Islet precursor cell (in vitro differentiated cells): ENCODE measurements around the gene TRIM23.
"Not testable (repeated sequence)": the region's sequence is repeated elsewhere in the genome, so short reads cannot be mapped to it uniquely, and the experiment has no call there.

Source experiments
- DNase-seq: peaks from one replicate; pipeline ENCODE4 v3.0.0-alpha.2; 2018

The TRIM23 gene

DNA sequence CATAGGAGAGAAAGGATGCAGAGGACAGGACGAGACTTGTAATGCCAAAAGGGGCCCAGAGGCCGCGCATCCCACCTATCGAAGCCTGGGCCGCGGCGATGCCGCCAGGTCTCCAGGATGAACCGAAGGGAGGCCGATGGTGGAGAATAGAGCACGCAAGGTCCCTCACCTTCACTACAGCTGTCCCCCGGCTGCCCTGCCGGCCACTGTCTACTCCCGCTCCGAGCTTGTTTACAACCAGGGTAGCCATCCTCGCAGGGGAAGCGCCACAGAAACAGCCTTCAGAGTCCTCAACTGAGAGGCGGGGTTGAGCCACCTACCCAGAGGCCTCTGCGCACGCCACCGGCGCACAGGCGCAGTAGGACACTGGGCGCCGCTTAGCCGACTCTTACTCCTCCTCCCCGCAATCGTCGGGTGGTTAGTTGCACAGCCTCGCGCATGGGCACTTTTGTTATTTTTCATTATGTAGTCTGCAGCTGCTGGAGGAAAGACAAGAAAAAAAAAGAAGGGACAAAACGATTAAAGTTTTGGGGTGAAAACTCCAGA, at the start of gene TRIM23:
Gene TRIM23, minus strand, starts transcription at position 309 of the 546 bp plus-strand sequence. Its CDS starts 59 bp downstream, at position 250.
- peak; percentile 96 for DNase-seq

DNA sequence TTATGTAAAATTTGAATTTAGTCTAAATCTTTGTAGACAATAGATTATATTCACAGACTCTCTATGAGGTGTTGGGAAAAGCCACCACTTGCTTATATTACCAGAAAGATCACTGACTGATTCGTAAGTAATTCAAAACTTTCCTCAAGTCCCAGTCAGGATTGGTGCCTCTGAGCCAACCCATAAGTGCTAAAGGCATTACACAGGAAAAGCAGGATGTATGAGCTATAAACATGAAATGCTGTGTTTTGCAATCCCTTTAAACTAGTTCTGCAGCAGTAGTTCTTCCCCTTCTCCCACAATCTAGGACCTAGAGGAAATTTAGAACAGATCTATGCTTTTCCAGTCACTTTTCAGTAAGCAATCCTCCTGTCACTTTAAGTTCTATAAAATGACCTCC, 48.7 kb upstream of the TRIM23 start:
- DNase-seq: no peak

DNA sequence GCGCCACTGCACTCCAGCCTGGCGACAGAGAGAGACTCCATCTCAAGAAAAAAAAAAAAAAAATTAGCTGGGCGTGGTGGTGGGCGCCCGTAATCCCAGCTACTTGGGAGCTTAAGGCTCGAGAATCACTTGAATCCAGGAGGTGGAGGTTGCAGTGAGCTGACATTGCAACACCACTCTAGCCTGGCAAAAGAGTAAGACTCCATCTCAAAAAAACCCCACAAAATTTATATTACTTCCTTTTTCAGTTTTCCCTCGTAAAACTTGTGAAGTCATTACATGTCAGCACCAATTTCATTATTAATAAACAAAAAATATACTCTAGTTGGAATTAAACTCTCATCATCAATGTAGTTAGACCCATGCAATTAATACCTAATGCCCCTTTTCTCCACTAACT, 44.6 kb upstream of the TRIM23 start:
- no peak for DNase-seq

GRCh38 chr5:65663804-65664521, 39.8 kb upstream of the TRIM23 start:
- peak; percentile 68 for DNase-seq

- DNase-seq: no peak
Observed at GRCh38 chr5:65654713-65655112, 30.6 kb upstream of the TRIM23 start.

GRCh38 chr5:65651144-65651543, 27.0 kb upstream of the TRIM23 start:
- DNase-seq: no peak

DNA sequence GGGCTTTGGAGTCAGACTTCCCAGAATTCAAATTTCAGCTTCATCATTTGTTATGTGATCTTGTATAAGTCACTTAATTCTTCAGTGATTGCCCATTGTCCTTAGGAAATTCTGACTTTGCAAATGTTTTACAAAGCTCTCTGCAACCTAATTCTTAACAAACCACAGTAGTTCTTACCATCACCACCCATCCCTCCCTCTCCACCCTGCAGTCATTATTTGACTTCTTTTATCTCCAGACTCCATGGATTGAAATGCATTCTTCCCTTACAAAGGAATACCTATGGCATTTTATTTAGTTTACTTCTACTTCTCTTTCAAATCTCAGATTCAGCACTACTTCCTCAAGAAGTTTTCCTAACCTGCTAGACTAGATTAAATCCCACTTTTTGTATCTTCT, 23.8 kb upstream of the TRIM23 start:
- no peak for DNase-seq

DNA sequence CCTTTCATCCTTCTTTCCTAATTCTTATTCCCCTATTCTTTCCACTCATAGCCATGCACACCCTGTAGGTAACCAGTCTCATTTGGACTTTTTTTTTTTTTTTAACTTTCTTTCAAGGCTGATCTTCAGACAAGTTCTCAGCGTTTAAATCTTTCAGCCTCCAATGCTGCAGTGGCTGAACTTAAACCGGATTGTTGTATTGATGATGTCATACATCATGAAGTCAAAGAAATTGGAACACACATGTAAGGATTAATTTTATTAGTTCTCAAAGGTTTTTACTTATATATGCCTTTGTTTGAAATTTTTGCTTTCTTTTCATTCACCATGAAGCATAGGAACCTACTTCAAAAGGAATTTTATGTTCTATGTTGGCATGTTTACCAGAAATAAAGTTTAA, 22.8 kb upstream of the TRIM23 start:
- no peak for DNase-seq

GRCh38 chr5:65640240-65640639, 16.1 kb upstream of the TRIM23 start:
- DNase-seq: no peak

DNA sequence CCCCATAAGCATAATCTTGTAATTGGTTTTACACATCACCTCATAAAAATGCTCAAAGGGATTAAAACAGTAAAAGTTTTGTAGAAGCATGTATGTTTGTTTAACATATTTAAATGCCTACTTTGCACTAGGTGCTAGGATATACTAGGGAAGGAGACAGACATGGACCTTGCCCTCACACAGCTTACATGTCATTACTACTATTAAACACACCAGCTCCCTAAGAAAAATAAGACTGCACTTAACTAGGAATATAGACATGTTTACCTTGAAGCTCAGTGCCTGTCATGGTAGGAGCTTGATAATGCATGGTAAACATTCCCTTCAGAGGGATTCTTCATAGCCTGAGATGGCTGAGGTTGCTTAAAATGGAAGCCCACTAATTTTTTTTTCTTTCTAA, 6.8 kb upstream of the TRIM23 start:
- no peak for DNase-seq

DNA sequence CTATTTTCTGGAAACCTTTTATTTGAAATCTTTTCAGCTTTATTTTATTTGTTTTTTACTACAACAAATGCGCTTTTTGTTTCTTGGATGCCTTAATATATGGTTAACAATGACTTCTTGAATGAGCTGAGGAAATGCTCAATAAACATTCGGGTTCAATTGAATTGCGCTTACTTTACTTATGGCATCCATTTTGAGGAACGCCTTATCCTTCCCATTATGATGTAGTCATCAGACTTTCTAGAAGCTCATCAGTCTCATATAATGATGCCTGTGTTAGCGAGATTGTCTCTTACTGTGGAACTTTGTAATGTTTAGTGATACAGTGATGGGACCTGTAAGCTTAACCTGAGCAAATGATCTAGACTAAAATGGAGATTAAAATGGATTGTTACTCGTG, 1.6 kb upstream of the TRIM23 start:
- no peak for DNase-seq

- peak; percentile 87 for DNase-seq
Observed at GRCh38 chr5:65624571-65625555, 730 bp upstream of the TRIM23 start, which contains the start of the genes SHLD3 and TRAPPC13. TSS of gene SHLD3 (plus strand) at chr5:65625027. CDS start at chr5:65629588, 4,561 bp downstream. TSS of gene TRAPPC13 (plus strand) at chr5:65625027. CDS start at chr5:65625061, 34 bp downstream.

DNA sequence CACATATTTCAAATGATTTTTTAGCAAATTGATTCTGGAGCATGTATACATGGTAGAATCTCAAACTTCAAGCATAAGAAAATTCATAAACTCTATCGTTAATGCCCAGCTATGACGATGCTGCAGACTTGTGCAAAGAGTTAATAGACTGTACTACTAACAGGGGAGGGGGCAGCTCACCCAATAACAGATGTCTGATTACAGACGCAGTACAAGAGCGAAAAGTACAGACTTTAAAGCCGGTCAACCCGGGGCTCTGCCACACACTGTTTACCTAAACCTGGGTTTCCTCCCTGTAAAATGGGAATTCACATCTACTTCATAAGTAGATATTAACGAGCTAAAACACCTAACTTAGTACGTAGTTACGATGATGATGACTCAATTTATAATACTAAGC, 651 bp downstream of the TRIM23 start:
- DNase-seq: no peak

GRCh38 chr5:65621961-65622360, 2.2 kb downstream of the TRIM23 start:
- DNase-seq: not testable (repeated sequence)

DNA sequence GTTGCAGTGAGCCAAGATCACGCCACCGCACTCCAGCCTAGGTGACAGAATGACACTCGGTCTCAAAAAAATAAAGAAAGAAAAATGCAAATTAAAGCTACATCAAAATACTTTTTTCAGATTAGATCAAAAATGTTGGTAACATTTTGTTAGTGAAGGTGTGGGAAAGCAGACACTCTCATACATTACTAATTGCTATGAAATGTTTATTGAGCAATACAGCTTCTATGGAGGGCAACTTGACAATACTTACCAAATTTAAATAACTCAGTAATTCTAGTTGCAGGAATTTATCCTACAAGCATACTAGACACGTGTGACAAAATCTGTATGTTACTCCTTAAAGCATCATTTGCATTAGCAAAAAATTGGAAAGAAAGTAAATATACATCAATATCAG, 4.1 kb downstream of the TRIM23 start:
- DNase-seq: no peak

DNA sequence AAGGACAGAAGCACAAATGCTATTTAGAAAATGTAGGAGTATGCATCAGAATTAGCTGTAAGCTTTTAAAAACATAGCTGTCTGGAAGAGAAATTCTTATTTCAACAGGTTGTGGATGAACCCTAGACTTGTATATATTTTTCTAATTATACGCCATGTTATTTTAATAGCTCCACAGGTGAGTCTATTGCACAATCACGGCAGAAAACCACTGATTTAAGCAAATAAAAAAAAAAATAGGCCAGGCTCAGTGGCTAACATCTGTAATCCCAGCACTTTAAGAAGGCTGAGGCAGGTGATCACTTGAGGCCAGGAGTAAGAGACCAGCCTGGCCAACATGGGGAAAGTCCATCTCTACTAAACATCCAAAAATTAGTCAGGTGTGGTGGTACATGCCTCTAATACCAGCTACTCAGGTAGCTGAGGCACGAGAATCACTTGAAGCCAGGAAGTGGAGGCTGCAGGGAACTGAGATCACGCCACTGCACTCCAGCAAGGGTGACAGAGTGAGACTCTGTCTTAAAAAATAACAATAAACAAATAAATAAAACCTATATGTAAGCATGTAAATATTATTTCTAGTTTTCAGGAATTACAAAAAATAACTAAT, 11.7 kb downstream of the TRIM23 start:
- no peak for DNase-seq

- DNase-seq: peak; percentile 73
Observed at GRCh38 chr5:65611524-65611923, 12.6 kb downstream of the TRIM23 start.

- DNase-seq: not testable (repeated sequence)
Observed at GRCh38 chr5:65601761-65602160, 22.4 kb downstream of the TRIM23 start.

GRCh38 chr5:65588694-65589093, 35.4 kb downstream of the TRIM23 start:
- DNase-seq: no peak

- DNase-seq: no peak
Observed at GRCh38 chr5:65577141-65577540, 47.0 kb downstream of the TRIM23 start.

DNA sequence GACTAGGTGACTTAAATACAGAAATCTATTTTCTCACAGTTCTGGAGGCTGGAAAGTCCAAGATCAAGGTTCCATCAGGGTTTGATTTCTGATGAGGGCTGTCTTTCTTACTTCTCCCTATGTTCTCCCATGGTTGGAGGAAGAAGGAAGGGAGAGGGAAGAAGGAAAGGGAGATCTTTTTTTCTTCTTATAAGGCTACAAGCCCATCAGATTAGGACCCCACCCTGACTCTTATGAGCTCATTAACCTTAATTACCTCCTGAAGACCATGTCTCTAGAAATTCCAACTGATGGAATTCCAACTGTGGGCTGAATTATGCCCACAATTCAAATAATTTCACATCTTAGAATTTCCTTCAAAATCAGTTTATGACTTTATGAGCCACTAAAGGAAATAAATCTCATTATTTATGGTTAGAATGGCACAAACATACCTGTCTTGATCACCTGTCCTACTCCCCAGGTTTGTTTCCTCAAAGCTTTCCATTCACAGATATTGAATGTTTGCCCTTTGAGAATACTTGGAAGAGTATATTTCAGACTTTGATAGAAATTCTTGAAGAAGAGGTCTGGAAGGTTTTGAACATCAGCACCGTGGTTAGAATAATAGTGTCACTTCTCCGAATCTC, 53.4 kb downstream of the TRIM23 start:
- DNase-seq: no peak

- no peak for DNase-seq
Observed at GRCh38 chr5:65566505-65566904, 57.6 kb downstream of the TRIM23 start.
